AG04449 (cell line): ENCODE results near the gene GALNT1.
"Not testable (repeated sequence)": the region's sequence is repeated elsewhere in the genome, so short reads cannot be mapped to it uniquely, and the experiment has no call there.

Source experiments
- CTCF ChIA-PET: fragments of 350-600 bp; formaldehyde crosslinking; extraction: SDS; loops from one replicate; lab custom pipeline; 2021; ENCODE audit warnings: antibody characterized with exemption; lab: Yijun Ruan, JAX
- POLR2A ChIA-PET: fragments of 400-600, 350-600 bp; formaldehyde crosslinking; extraction: SDS; loops from one replicate; lab custom pipeline; 2020; ENCODE audit warnings: antibody characterized with exemption, inconsistent platforms; lab: Yijun Ruan, JAX
- DNase-seq: peaks from one replicate; pipeline ENCODE4 v3.0.0-alpha.2; 2010; ENCODE audit warnings: low read depth, low spot score
- H3K4me3 ChIP-seq: 2 replicates; pipeline ENCODE4 v1.5.1; 2011; ENCODE audit warnings: low read depth, mild to moderate bottlenecking, control low read depth, low read length
- TF ChIP-seq, protein P1 (sequence below): IDR thresholded peaks from one replicate; pipeline ENCODE4 v1.5.1; 2011; ENCODE audit warnings: mild to moderate bottlenecking, moderate library complexity, low read length, control low read depth, inconsistent platforms; ENCODE audit not compliant: insufficient read depth; ENCODE audit errors: missing control alignments

Gene GALNT1

DNA sequence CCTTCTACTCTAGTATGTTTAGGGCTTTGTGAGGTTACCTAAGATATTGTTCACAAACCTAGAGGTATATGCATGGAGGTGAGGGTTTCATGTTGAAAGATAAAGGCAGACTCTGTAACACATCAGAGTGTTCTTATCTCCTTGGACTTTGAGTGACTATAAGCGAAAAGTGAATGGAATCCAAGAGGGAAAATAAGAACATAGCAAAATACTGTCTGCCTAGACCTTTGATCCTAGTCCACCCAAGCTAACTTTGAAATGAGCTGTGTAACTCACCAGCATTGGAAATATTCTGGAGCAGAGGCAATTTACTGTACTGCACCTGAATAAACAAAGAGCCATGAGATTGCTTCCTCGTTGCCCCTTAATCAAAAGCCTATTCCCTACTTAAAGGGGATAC, 28.2 kb upstream of the GALNT1 start:
- POLR2A ChIA-PET = no interaction called here
- TF ChIP-seq, protein P1, sequence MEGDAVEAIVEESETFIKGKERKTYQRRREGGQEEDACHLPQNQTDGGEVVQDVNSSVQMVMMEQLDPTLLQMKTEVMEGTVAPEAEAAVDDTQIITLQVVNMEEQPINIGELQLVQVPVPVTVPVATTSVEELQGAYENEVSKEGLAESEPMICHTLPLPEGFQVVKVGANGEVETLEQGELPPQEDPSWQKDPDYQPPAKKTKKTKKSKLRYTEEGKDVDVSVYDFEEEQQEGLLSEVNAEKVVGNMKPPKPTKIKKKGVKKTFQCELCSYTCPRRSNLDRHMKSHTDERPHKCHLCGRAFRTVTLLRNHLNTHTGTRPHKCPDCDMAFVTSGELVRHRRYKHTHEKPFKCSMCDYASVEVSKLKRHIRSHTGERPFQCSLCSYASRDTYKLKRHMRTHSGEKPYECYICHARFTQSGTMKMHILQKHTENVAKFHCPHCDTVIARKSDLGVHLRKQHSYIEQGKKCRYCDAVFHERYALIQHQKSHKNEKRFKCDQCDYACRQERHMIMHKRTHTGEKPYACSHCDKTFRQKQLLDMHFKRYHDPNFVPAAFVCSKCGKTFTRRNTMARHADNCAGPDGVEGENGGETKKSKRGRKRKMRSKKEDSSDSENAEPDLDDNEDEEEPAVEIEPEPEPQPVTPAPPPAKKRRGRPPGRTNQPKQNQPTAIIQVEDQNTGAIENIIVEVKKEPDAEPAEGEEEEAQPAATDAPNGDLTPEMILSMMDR = no peak
- H3K4me3 ChIP-seq = no peak overlapping the region
- DNase-seq = no peak
- CTCF ChIA-PET = interaction anchor here (1.3 kb wide), 1 partner anchor 15 kb away, joined by 3 read pairs; no protein-coding TSS in a partner anchor

DNA sequence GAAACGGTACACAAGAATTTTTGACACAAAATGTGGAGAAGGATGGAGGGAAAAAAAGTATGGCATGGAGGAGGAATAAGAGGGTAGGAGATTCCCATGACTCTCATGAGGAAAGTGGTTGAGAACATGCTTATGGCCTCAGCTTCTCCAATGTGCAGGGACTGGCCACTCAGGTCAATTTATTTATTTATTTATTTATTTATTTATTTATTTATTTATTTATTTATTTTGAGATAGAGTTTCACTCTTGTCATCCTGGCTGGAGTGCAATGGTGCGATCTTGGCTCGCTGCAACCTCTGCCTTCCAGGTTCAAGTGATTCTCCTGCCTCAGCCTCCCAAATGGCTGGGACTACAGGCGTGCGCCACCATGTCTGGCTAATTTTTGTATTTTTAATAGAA, 26.0 kb upstream of the GALNT1 start:
- POLR2A ChIA-PET, DNase-seq, H3K4me3 ChIP-seq, CTCF ChIA-PET: not testable (repeated sequence)

DNA sequence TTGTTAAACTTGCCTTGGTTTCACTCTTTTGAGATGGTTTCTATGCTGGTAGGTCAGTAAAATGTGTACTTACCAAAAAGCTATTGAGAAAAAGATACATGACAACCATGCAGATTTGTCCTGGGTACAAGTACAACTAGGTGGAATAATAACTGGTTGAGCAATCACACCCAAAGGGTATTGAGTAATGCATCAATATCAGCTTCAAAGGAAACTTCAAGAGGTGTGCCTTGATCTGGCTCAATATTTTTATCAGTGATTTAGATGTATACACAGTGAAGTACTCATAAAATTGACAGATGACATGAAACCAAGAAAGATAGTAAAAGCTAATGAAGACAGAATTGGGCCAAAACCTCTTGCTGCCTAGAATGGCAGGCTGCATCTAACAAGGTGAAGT, 21.7 kb upstream of the GALNT1 start:
- TF ChIP-seq, protein P1 = no peak
- H3K4me3 ChIP-seq = no peak overlapping the region
- CTCF ChIA-PET = no interaction called here
- POLR2A ChIA-PET = no interaction called here
- no peak for DNase-seq

DNA sequence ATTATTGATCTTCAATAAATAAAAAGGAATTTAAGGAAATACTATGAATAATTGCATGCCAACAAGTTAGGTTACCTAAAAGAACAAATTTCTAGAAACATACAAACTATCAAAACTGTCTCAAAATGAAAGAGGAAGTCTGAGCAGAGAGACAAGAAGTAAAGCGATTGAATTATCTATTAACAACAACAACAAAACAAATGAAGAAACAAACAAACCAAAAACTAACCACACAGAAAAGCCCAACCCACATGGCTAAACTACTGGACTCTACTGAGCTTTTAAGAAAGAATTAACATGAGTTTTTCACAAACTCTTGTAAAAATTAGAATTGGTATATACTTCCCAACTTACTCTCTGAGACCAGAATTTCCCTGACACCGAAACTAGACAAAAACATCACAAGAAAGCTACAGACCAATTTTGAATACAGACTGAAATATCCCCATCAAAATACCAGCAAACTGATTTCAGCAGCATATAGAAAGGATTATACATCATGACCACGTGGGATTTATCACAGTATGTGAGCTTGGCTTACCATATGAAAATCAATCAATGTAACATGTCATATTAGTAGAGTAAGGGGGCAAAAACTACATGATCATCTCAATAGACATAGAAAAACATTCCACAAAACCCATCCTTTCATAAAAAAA, 16.6 kb upstream of the GALNT1 start:
- no peak overlapping the region for H3K4me3 ChIP-seq
- DNase-seq = no peak
- ChIA-PET POLR2A (no interaction called here), CTCF (no interaction called here)
- TF ChIP-seq, protein P1 = no peak

DNA sequence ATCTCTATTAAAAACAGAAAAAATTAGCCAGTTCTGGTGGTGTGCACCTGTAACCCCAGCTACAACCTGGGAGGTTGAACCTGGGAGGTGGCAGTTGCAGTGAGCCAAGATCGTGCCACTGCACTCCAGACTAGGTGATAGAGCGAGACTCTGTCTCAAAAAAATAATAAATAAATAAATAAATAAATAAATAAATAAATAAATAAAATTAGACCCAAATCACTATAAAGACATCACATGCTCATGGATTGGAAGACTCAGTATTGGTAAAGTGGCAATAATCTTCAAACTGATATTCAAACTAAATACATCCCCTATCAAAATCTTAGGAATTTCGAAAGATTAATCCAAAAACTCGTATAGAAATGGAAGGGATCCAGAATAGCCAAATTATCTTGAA, 15.5 kb upstream of the GALNT1 start:
- H3K4me3 ChIP-seq = no peak overlapping the region
- no peak for DNase-seq
- TF ChIP-seq, protein P1 = no peak
- POLR2A ChIA-PET = no interaction called here
- CTCF ChIA-PET = no interaction called here

DNA sequence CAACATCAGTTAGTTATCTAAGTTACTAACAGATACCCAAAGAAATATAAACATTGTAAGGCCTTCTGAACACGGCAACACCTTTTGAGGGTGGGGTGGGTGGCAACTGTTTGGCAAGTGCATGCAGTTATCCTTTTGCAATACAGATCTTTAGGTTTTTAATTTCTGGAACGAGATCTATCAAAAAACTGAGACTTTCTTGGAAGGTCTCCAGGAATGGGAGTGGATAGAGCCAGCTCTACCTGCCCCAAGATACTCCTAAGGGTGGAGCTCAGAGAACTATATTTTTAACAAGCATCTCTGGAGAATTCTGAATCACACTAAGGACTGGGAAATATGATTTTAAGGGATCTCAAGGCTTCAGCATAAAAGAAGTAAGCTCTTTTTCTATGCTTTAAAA, 11.4 kb upstream of the GALNT1 start:
- POLR2A ChIA-PET = no interaction called here
- H3K4me3 ChIP-seq = no peak overlapping the region
- TF ChIP-seq, protein P1 = no peak
- DNase-seq = no peak
- CTCF ChIA-PET = no interaction called here

DNA sequence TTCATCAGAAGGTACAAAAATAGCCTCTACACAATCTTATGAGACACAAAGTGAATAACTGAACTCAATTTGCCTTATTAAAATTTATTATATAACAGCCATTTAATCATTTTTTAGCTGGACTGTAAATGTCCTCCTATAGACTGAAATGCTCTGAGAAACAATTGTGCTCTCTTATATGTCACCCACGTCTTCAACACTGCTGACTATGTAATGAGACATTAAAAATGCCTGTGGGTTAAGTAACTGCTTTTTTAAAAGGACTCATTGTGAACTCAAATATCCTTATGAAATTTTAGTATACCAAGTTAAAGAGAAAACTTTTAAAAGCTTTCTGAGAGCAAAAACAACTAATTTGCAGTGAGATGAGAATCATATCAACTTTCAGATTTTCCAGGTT, 10.4 kb upstream of the GALNT1 start:
- ChIA-PET POLR2A (no interaction called here), CTCF (no interaction called here)
- TF ChIP-seq, protein P1 = no peak
- no peak for DNase-seq
- H3K4me3 ChIP-seq = no peak overlapping the region
